Activated CD8-positive, alpha-beta memory T cell treated with anti-CD3 and anti-CD28 coated beads, Interleukin-2, amount 50 U/mL, for 1 hour (primary cell): ENCODE measurements around the gene FHL5.
A peak's percentile ranks its signal among the peaks of the same experiment; 100 is the strongest.
"Not testable (repeated sequence)": the region's sequence is repeated elsewhere in the genome, so short reads cannot be mapped to it uniquely, and the experiment has no call there.

Experiments used
- DNase-seq: peaks from one replicate; pipeline ENCODE4 v3.0.0-alpha.2; 2020; ENCODE audit errors: extremely low read depth

The FHL5 gene, protein sequence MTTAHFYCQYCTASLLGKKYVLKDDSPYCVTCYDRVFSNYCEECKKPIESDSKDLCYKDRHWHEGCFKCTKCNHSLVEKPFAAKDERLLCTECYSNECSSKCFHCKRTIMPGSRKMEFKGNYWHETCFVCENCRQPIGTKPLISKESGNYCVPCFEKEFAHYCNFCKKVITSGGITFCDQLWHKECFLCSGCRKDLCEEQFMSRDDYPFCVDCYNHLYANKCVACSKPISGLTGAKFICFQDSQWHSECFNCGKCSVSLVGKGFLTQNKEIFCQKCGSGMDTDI

DNA sequence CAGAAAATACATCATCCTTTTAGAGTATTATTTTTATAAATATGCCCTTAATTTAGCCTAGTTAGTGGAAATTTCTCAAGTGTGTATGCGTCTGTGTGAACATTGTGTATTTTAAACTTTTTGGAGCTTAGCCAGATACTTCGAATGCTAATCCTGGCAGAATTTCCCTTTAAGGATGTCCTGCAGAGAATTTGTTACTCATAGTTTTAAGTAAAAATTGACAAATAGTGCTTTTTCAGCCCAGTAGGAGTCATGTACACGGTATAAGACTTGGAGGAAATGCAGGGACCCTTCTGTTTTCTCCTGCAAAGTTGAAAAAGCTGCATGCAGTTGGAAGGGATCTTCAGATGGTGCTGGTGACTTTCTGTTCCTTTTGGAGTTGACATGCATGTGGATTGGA, at the start of gene FHL5:
TSS of gene FHL5 (plus strand) at position 243 of the 400 bp plus-strand sequence. CDS start 40,486 bp downstream, outside the sequence.
- no peak for DNase-seq

DNA sequence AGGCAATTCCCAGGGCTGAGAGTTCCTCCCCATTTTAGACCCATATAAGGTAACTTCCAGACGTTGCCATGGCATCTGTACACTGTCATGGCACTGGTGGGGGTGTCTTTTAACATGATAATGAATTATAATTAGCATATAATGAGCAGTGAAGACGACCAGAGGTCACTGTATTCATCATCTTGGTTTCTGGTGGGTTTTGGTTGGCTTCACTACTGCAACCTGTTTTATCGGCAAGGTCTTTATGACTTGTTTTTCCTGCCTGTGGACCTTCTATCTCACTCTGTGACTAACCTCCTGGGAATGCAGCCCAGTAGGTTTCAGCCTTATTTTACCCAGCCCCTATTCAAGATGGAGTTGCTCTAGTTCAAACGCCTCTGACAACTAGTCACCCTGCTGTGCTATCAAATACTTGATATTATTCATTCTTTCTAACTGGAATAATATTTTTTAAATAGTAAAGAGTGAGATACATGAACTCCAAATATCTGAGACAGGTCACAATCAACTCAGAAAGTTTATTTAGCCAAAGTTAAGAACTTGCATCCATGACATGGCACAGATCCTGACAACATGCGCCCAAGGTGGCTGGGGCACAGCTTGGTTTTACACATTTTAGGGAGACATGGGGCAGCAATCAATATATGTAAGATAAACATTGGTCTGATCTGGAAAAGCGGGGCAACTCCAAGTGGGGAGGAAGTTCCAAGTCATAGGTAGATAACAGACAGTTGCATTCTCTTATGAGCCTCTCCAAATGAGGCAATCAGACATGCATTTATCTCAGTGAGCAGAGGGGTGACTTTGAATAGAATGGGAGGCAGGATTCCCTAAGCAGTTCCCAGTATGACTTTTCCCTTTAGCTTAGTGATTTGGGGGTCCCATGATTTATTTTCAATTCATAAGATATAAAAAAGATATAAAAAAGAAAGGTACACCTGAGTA, 42.5 kb upstream of the FHL5 start:
- DNase-seq: no peak

DNA sequence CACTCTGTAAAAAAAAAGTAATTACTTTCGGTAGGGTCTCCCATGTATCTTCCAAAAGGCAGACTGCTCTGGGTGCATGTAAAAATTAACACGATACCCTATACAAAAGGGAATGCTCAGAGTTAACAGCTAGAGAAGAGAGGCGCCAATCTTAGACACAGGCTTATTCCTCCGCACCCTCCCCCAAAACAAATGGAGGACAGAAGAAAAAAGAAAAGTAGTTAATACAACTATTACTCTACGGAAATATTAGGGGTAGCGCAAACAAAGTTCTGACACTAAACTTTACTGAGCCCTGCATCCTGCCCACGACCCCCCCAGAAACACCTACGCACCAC, 41.7 kb upstream of the FHL5 start:
- no peak for DNase-seq

DNA sequence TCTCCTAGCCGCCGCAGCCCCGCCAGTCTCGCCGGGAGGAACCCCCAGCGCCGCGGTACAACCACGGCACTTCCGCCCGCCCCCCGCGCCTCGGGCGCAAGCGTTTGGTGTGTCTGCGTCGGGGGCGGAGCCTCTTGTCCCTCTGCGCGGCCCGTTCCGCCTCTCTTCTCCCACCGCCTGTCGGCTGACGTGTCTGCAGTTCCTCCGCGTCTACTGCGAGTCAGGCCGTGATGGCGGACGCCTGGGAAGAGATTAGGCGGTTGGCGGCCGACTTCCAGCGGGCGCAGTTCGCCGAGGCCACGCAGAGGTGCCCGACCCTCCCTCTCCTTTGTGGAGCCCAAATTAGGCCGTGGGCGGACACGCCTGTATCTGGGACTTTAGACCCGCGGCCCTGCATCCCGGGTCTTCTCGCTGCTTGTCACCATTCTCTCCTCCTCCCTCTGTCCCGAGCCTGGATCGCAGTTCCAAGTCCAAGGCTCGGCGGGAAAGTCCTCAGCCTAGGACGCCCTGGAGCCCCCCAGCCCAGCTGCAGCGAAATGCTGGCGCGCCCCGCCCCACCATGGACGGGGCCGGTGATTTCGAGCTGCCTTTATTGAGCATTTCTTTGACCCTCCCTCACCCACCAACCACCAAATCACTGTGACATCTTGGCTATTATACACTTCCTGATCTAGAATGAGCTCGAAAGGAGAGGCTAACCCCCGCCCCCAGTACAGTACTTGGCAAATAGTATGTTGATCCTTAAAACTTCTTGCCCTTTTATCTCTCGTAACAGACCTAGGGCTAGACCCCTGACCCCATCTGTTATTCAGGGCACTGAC, 41.1 kb upstream of the FHL5 start, which contains the start of gene UFL1:
TSS of gene UFL1 (plus strand) at position 163 of the 821 bp plus-strand sequence. CDS start at position 231, 68 bp downstream.
- peak; percentile 90 for DNase-seq

DNA sequence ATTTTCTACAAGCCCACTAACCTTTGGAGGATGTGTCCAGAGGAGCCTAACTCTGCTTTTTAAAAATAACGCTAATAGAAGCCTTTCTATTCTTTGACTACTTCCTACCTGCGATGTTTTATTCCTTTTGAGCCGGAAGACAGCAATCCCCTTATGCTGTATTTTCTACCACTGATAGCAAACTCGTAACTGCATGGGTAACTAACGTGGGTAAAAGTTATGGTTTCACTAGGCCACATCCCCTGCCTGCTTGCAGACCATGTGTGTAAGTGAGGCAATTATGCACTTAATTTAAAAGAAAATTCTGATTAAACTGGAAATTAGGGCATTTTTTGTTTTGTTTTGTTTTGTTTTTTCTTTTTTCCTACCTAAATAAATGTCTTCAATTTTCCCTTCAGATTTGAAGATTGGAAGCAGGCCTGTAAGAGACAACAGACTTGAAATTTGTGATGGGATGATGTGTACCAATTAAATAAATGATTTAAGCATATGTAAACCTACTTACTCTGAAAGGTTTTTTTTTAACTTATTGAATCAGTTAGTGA, 40.4 kb upstream of the FHL5 start:
- no peak for DNase-seq

DNA sequence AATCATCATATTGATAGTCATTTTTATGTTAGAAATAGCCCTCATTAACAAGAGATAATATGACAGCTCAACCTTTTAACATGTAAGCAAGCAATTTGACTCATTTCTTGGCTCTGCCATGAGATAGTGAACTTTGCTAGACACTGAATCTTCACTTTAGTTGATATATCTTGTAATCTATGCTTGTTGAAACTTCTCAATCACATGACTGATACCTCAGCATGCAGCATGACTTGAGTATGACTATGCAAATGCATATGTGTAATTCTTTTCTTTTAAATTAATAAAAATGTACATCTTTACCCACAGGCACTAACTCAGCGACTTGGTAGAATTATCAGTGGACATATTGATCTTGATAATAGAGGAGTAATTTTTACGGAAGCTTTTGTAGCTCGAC, 34.7 kb upstream of the FHL5 start:
- DNase-seq: no peak

DNA sequence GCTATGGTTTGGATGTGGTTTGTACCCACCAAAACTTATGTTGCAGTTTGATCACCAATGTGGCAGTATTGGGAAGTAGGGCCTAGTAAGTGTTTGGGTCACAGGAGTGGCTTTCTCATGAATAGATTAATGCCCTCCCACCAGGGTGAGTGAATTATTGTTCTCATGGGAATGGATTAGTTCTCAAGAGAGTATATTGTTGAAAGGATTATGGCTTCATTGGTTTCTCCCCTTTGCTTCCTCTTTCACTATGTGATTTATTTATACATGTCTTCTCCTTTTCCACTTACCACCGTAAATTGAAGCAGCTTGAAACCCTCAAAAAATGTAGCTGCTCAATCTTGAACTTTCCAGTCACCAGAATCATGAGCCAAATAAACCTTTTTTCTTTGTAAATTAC, 30.5 kb upstream of the FHL5 start:
- no peak for DNase-seq

DNA sequence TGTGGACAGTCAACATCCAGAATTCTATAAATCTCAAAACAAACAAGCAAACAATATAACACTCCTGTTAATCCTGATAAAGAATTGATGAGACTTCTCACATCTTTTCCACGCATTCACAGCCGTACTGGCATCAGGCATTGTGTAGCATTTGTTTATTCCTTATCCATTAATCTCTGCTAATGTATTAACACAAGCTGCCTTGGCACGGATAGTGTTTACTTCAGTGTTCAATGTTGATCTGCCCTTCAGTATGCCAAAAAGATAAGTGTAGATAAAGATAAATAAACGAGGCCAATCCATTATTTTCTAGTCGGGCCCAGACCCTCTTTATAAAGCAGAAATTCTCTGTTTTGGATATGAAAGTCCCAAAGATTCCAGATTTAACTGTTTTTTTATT, 25.2 kb upstream of the FHL5 start:
- DNase-seq: no peak

DNA sequence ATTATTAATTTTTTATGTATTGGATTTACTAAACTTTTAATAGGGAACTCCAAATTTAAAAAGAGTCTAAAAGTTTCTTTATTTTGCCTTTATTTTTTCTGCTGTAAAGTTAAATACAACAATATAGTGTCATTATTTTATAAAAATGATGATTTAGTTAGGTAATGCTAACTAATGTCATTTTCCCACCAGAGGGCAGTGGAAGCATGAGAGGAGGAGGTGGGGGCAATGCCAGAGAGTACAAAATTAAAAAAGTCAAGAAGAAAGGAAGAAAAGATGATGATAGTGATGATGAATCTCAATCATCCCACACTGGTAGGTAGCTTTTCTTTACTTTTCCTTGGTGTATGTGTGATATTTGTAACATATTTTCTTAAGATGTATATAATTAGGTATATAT, 20.2 kb upstream of the FHL5 start:
- DNase-seq: no peak

DNA sequence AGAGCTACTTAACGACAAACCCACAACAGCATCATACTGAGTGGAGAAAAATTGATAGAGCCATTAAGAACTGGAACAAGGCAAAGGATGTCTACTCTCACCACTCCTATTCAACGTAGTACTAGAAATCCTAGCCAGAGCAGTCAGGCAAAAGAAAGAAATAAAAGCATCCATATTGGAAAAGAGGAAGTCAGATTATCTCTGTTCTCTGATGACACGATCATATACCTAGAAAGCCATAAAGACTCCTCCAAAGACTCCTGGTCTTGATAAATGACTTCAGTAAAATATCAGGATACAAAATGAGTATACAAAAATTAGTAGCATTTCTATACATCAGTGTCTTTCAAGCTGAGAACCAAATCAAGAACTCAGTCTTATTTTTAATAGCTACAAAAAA, 17.0 kb upstream of the FHL5 start:
- DNase-seq: no peak

DNA sequence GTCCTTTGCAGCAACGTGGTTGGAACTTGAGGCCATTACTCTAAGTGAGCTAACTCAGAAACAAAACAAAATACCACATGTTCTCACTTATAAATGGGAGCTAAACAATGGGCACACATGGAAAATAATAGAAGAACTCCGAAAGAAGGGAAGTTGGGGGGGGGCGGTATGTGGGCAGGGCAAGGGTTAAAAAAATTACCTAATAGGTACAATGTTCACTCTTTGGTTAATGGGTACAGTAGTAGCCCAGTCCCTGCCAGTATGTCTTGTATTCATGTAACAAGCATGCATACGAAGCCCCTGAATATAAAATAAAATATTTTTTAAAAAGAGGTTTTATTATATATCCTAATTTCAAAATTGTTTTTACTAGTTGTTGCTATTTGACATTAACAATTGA, 15.3 kb upstream of the FHL5 start:
- DNase-seq: no peak

DNA sequence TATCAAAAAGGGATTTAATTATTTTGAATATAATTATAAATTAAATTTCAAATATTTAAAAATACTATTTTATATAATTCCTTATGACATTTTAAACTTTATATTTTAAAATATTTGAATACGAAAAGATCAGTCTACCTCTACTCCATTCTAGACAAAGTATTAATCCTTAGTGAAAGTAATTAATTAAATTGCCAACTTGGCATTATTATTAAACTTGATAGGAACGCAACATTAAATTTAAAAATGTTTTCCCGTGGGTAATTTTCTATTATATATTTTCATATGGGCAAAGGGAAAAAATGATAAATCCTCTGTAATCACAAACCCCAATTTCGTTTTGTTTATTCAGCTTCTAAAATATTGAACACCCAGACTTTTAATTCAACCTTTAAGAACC, 8.4 kb upstream of the FHL5 start:
- no peak for DNase-seq

DNA sequence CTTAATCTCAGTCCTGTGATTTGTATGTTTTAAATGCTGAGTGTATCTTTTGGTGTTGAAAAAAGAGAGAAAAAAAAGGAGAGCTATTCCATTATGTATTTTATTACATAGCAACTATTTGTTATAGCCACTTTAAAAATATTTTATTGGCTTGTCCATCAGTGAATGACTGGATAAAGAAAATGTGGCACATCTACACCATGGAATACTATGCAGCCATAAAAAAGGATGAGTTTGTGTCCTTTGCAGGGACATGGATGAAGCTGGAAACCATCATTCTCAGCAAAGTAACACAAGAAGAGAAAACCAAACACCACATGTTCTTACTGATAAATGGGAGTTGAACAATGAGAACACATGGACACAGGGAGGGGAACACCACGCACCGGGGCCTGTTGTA, 3.2 kb upstream of the FHL5 start:
- not testable (repeated sequence) for DNase-seq

DNA sequence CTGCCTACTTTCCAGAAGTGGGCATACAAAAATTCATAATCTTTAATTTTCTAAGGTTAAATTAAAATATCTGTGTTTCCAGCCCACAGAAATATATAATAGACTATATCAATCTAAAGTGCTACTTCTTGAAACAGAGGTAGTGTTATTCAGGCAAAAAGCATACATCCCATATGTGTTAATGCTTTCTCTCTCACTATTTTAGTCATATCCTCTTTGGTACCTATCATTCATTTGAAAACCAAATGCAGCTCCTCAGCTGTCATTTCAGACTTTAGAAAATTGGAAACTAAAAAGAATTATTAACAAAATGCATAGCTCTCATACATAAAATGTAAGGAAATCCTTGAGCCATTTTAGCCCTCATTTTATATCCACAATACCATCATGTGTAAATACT, 925 bp downstream of the FHL5 start:
- DNase-seq: no peak

DNA sequence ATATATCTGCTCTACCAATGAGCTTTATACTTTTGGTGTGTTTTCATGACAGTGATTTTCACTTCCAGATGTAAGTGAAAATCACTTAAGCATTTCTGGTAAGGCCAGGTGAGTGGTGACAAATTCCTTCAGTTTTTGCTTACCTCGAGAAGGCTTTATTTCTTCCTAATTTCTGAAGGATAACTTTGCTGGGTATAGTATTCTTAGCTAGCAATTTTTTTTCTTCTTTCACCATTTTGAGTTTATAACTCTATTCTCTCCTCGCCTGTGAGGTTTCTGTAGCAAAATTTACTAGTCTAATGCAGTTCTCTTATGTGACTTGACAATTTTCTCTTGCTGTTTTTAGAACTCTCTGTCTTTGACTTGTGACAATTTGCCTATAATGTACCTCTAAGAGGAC, 7.1 kb downstream of the FHL5 start:
- DNase-seq: no peak

DNA sequence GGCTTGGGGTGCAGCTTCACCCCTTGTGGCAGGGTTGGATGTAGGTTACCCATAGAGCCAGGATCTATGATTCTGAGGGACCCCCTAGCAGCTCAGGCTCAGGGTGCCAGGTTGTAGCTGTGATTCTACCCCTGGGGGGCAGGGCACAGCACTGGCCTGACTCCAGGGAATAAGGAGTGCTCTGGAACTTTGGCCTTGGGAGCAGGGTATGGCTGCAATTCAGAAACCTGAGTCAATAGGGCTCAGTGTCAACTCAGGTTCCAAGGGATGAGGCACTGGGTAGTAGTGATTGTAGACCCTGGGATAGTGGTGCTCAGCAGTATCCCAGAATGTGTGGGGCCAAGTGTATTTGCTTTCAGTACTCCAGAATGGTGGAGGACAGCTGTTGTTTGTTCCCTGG, 8.6 kb downstream of the FHL5 start:
- DNase-seq: no peak

DNA sequence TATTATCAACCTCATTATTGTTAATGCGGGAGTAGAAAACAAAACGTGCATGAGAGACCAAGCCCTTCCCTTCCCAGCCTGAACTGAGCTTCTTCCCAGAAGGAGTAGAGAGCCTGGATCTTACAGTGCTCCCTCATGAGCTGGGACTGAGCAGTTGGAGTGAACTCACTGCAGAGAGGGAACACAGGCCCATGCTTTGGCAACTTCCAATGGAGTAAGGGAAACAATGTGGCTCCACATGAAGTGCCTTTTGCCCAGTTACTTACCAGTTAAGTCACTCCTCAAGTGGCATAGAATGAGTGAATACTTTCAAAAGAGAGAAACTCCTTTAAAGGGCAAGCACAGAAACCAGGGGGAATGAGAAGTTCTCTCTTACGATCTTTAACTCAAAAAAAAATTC, 12.4 kb downstream of the FHL5 start:
- no peak for DNase-seq

DNA sequence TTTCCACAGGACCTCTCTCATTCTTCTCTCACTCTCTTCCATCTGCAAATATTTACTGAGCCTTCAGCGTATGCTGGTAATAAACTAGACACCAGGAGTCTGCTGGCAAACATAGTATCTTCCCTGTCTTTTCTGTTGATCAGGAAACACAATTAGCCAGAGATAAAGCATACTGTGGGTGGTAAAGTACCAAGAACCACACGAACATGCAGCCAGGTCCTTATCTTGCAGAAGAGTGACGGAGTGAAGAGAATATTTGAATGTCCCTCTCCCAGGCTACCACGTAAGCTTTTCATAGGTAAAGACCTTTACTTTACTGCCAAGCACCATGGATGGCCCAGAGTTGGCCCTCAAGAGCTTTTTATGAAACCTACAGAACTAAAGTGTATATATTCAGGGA, 13.3 kb downstream of the FHL5 start:
- DNase-seq: no peak

DNA sequence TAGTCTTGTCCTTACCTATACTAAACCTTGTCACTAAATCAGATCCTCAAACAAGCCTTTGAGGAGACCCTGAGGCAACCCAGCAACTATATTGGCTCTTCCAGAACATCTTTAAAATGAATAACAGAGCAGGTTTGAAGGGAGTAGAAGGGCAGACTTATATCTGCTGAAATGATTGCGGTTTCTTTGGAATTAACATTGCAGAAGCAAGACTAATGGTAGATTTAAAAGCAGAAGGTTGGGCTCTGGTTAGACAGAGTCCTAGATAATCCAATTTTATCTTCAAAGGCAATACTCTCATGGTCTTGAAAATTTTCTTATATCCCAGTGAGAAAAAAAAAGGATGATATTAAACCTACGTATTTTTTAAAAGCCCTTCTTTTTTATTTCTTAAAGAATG, 19.1 kb downstream of the FHL5 start:
- DNase-seq: no peak

DNA sequence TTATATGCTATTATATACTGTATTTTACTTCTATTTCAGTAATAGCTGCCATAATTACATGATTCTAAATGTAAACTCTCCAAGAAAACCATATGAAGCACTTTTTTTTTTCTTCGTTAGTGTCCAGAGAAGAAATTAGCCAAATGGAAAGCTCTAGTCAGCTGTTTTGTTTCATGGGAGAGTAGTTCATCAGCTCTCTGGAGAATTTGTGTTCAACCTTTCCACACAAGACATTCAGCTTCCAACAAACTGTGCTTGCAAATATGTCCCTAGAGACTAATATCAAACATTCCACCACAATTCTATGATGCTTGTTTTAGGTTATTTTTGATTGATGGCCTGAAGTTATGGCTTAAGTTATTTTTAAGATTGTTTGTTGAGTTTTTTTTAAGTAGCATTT, 19.5 kb downstream of the FHL5 start:
- no peak for DNase-seq

DNA sequence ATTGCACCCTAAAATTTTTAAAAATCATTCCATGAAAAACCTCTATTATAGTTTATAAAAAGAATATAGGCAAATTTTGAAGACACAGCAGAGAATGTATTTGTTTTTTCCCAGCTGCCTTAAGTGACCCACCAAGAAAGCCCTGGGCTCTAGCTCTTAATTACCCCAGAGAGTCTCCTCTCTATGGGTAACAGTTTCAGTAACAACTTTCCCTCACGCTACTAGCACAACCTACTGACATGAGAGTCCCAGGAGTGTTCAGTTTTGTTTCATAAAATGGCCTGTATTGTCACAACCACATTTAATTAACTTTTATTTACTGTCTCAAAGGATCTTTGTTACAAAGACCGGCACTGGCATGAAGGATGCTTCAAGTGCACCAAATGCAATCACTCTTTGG, 41.5 kb downstream of the FHL5 start:
- DNase-seq: no peak

DNA sequence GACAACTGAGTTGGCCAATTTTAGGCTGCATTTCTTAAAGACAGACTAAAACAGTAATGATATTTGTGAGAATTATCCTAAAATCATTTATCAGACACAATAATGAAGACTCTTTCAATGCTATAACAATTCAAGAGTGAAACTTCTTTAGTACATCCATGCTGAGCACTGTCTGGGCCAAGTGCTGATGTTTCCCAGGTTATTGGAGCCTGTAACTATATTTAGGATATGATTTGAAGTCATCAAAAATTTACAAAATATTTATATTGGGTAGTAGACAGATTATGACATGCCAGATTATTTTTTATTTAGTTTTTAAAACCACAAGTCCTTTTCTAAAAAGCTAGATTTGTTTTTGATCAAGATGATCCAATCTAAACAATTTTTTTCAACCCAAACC, 45.1 kb downstream of the FHL5 start:
- no peak for DNase-seq
